K562 (cell line): ENCODE results near the gene FBXW11. TPM values are rescaled to one million over a fixed set of nuclear protein-coding genes. Genes with fewer than 3 reads are reported as not detected.

ENCODE experiments used
- BCOR ChIP-seq: fragments of 450-650 bp; IDR thresholded peaks from 2 replicates; pipeline ENCODE4 v1.6.1; 2016
- BRF1 ChIP-seq: IDR thresholded peaks from 3 replicates; pipeline ENCODE4 v1.6.1; 2011; ENCODE audit warnings: borderline replicate concordance, mild to moderate bottlenecking; ENCODE audit not compliant: insufficient read length; ENCODE audit errors: extremely low read depth
- CBX1 ChIP-seq: sonication (generic); IDR thresholded peaks from 2 replicates; pipeline ENCODE4 v1.6.1; 2016; ENCODE audit warnings: antibody characterized with exemption, low read depth, mild to moderate bottlenecking
- CHAMP1 ChIP-seq: fragments of 450-650 bp; IDR thresholded peaks from 2 replicates; pipeline ENCODE4 v1.6.1; 2016; ENCODE audit warnings: mild to moderate bottlenecking
- GMEB1 ChIP-seq: fragments of 250-450 bp; sonication (Bioruptor Pico); IDR thresholded peaks from 2 replicates; pipeline ENCODE4 v1.4.0; 2020; ENCODE audit warnings: mild to moderate bottlenecking
- GTF2B ChIP-seq: IDR thresholded peaks from 2 replicates; pipeline ENCODE4 v1.6.1; 2011; ENCODE audit not compliant: insufficient read length; ENCODE audit errors: extremely low read depth
- HNRNPK ChIP-seq: fragments of 200-400 bp; formaldehyde crosslinking; IDR thresholded peaks from one replicate; pipeline ENCODE4 v1.6.1; 2018; ENCODE audit warnings: mild to moderate bottlenecking, low read depth, low read length; ENCODE audit not compliant: poor library complexity, severe bottlenecking
- MITF ChIP-seq: IDR thresholded peaks from 2 replicates; pipeline ENCODE4 v1.6.1; 2014; ENCODE audit warnings: antibody characterized with exemption
- SMAD2 ChIP-seq: fragments of 150-350 bp; IDR thresholded peaks from 2 replicates; pipeline ENCODE4 v1.6.1; 2014; ENCODE audit warnings: low read depth, mild to moderate bottlenecking, low read length
- SOX6 ChIP-seq: fragments of 450-650 bp; IDR thresholded peaks from 2 replicates; pipeline ENCODE4 v1.6.1; 2014; ENCODE audit warnings: mild to moderate bottlenecking
- USF1 ChIP-seq: sonication (generic); formaldehyde crosslinking; IDR thresholded peaks from 2 replicates; pipeline ENCODE4 v1.9.0; 2022; ENCODE audit warnings: mild to moderate bottlenecking, missing genetic modification reagents
- ZBED1 ChIP-seq: IDR thresholded peaks from 2 replicates; pipeline ENCODE4 v1.6.1; 2014
- ZNF3 ChIP-seq: fragments of 250-450 bp; sonication (Bioruptor Pico); IDR thresholded peaks from 2 replicates; pipeline ENCODE4 v1.5.0; 2021; ENCODE audit warnings: mild to moderate bottlenecking, moderate library complexity
- ZNF586 ChIP-seq: fragments of 450-650 bp; formaldehyde crosslinking; conservative IDR thresholded peaks from 2 replicates; pipeline ENCODE4 v1.4.0; 2020; ENCODE audit warnings: mild to moderate bottlenecking, moderate library complexity
- ZNF740 ChIP-seq, 3 experiments: fragments of 200-800 bp in 1 of 3; sonication (Bioruptor generic) in 1 of 3; sonication (generic) in 1 of 3; formaldehyde crosslinking in 1 of 3; IDR thresholded peaks; 2 replicates each; pipeline versions ENCODE4 v1.6.1 to v1.8.0; 2016 to 2022; ENCODE audit warnings: mild to moderate bottlenecking in 2 of 3, missing compliant biosample characterization in 2 of 3, missing genetic modification characterization in 2 of 3, missing genetic modification reagents in 1 of 3
- polyA plus RNA-seq, 8 experiments: library from polyadenylated mRNA; depleted of rRNA in 4 of 8; stranded (reverse) in 5 of 8; unstranded in 3 of 8; fragments of >200 nt; fragmentation: Nextera tagmentation in 2 of 8; fragmentation: Illumina TruSeq in 1 of 8; extraction: Ambion mirVana in 2 of 8; extraction: Trizol in 1 of 8; gene quantifications; 2 replicates each; pipeline versions ENCODE4 v1.2.1 to v1.2.3, GENCODE V29; 2011 to 2014; ENCODE audit warnings: inconsistent platforms in 1 of 8, missing spikeins in 1 of 8
- total RNA-seq, 7 experiments: library from RNA; depleted of rRNA in 6 of 7; stranded (reverse); fragments of >200 nt in 6 of 7; fragmentation: Illumina TruSeq in 2 of 7; extraction: Trizol in 2 of 7; gene quantifications; 2 replicates each; pipeline versions ENCODE4 v1.2.1 to v1.2.3, GENCODE V29; 2011 to 2021; ENCODE audit warnings: low replicate concordance in 1 of 7

The FBXW11 gene
- total and polyA plus RNA-seq, 9 of the 15 experiments (the other 6 are each of a cell fraction or from before 2014, with no cell fraction given), result 3.0 to 28.6 (median 23.6) TPM

GRCh38 chr5:171953860-171954701 lies 52.4 kb downstream of the FBXW11 start (continued):
- TF ChIP-seq CHAMP1, result peak; percentile 52; the same call in 1 of the 2 replicates
- TF ChIP-seq HNRNPK, result no peak
- no peak for TF ChIP-seq GMEB1 (CRISPR knock-in tag)
- TF ChIP-seq ZNF3 (CRISPR knock-in tag), result no peak
- TF ChIP-seq SMAD2, result no peak
- no peak for TF ChIP-seq GTF2B
- no peak for TF ChIP-seq CBX1
- no peak for TF ChIP-seq ZNF740 (CRISPR knock-in tag; IDR thresholded peaks at IDR 0.05)
- TF ChIP-seq ZNF740 (tag; IDR thresholded peaks at IDR 0.05), result peak in 1 of 2 experiments; percentile 49; a peak in 2 of 4 replicates
- peak; percentile 69; the same call in 1 of the 2 replicates for TF ChIP-seq MITF
- no peak for TF ChIP-seq BCOR
- TF ChIP-seq USF1 (CRISPR knock-in tag), result peak; percentile 81
- no peak for TF ChIP-seq BRF1
- peak; percentile 82 for TF ChIP-seq ZNF586 (CRISPR knock-in tag)
- no peak for TF ChIP-seq ZBED1
- TF ChIP-seq SOX6, result peak; percentile 94
